GM10266 (cell line): Measurements from ENCODE around the gene GPBP1.

Experiments
- DNase-seq: peaks from one replicate; pipeline ENCODE4 v3.0.0; 2012; ENCODE audit errors: extremely low spot score
- TF ChIP-seq, protein P1 (sequence below): IDR thresholded peaks from 2 replicates; pipeline ENCODE4 v1.5.1; 2012; ENCODE audit warnings: mild to moderate bottlenecking, low read depth; ENCODE audit not compliant: control insufficient read depth, insufficient read depth; ENCODE audit errors: missing control alignments

The GPBP1 gene

DNA sequence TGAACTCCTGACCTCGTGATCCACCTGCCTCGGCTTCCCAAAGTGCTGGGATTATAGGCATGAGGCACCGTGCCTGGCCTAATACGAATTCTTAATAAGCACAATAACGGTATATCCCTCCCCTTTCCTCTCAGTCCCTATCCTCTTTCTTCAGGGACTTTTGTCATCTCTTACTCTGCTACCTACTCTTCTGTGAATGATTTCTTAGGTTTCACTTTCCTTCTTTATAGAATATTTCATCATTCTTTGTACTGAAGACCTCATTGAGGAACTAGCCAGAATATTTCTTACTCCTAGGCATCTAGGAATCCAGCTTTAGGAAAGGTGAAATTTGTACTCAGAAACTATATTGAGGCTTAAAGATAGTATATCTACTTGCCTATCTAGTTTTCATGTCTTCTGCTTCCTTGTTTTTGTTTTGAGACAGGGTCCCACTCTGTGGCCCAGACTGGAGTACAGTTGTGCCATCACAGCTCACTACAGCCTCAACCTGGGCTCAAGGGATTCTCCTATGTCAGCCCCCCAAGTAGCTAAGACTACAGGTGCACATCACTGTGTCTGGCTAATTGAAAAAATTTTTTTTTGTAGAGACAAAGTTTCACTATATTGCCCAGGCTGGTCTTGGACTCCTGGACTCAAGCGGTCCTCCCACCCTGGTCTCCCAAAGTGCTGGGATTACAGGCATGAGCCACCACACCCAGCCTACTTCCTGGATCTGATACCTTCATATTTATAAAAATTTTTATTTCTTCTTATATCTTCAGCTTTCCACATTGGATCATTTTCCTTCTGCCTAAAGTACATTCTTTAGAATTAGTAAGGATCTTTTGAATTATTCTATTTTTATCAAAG lies 69.7 kb downstream of the GPBP1 start:
- DNase-seq = peak; percentile 8
- TF ChIP-seq, protein P1, sequence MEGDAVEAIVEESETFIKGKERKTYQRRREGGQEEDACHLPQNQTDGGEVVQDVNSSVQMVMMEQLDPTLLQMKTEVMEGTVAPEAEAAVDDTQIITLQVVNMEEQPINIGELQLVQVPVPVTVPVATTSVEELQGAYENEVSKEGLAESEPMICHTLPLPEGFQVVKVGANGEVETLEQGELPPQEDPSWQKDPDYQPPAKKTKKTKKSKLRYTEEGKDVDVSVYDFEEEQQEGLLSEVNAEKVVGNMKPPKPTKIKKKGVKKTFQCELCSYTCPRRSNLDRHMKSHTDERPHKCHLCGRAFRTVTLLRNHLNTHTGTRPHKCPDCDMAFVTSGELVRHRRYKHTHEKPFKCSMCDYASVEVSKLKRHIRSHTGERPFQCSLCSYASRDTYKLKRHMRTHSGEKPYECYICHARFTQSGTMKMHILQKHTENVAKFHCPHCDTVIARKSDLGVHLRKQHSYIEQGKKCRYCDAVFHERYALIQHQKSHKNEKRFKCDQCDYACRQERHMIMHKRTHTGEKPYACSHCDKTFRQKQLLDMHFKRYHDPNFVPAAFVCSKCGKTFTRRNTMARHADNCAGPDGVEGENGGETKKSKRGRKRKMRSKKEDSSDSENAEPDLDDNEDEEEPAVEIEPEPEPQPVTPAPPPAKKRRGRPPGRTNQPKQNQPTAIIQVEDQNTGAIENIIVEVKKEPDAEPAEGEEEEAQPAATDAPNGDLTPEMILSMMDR = no peak

DNA sequence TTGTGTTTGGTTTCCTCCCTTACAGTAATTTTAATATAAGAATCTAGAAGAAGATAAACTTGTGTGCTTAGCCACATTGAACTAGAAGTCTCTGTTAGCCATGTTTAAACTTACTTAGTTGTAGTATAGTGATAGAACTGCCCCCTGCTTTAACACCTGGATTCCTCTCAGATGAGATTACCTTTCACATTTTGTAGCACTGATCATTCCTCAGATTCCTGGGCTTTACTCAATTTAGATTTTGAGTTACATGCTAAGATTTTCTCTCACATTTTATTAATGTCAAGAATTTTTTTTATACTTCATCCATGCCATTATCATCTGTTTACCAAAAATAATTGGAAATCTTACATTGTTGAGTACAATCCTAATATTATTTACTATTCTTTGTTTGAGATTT lies 70.5 kb downstream of the GPBP1 start:
- TF ChIP-seq, protein P1 = no peak
- no peak for DNase-seq

DNA sequence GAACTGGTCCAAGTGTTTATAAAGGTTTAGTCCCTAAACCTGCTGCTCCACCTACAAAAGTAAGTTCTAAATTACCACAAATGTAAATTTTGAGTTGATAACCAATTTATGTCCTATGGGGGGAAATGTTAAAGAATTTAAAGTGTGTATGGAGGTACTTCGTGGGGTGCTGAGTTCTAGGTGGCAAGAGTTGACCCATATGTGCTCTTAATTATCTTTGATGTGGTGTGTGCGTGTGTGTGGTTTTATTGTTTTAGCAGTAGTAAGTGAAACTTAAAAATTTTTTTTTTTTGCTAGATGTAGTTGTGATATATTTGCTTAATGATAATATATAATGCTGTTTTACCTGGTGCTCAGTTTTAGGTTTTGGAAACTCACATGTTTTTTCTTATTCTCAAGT lies 72.6 kb downstream of the GPBP1 start:
- no peak for DNase-seq

DNA sequence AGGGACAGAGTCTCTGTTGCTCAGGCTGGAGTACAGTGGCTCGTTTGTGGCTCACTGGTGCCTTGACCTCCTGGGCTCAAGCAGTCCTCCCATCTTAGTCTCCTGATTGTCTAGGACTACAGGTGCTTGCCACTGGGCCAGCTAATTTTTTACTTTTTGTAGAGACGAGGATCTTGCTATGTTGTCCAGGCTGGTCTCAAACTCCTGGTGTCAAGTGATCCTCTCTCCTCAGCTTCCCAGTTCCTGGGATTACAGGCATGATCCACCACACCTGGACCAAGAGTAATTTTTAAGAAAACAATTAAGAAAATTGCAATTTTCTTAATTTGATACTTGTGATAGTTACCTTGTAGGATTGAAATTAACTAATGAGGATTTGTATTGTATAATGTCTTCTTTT lies 73.9 kb downstream of the GPBP1 start:
- TF ChIP-seq, protein P1 = no peak
- DNase-seq = no peak

More for the DNA sequence above, 72.6 kb downstream of the GPBP1 start:
- TF ChIP-seq, protein P1 = no peak

DNA sequence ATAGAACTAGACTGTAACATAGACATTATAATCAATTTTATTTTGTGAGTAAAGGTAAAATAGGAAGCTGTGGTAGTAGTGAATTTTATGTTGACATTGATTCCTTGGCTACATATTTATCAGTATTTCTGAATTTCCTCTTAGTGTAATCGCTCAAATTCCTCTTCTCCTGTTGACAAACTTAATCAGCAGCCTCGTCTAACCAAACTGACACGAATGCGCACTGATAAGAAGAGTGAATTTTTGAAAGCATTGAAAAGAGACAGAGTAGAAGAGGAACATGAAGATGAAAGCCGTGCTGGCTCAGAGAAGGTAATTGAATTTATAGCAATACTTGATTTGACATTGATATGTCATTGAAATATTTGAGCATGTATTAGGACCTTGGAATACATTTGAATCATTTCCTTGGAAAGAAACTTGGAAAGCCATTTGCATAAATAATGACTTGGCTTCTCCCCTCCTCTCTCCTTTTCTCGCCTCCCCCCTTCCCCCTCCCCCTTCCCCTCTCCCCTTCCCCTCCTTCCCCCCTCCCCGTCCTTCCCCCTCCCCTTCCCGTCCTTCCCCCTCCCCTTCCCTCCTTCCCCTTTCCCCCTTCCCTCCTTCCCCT lies 75.5 kb downstream of the GPBP1 start:
- TF ChIP-seq, protein P1 = no peak

DNA sequence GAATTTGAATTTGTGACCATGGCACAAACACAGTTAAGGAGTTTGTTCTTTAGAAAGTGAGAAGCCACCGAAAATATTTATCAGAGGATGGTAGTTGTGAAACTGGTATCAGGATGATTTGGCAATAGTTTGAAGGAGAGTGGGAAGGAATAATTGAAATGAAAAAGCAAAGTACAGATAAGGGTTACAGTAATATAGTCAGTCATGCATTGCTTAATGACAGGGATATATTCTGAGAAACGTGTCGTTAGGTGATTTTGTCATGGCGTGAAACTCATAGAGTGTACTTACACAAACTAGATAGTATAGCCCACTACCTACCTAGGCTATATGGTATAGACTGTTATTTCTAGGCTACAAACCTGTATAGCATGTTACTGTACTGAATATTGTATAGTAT lies 84.2 kb downstream of the GPBP1 start:
- no peak for DNase-seq
- TF ChIP-seq, protein P1 = no peak

More for the DNA sequence above, 75.5 kb downstream of the GPBP1 start:
- no peak for DNase-seq

DNA sequence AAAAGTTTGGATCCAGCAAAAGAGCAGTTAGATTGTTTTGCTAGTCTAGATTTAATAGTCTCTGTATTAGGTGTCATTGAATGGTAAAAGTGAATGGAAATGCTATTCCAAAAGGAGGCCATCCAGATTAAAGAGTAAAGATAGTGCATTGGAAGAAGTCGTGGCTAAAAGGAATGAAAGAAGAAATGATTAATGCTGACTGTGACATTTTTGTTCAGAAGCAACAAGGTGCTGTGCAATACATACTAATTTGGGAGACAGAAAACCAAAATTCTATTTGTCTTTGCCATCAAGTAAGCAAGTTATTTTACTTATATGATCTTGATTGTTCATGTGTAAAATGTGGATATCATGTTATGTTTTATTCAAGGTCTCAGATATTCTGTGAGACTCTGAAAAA lies 85.1 kb downstream of the GPBP1 start:
- no peak for DNase-seq
- TF ChIP-seq, protein P1 = no peak
